GM12872 (cell line): ENCODE results near the gene INMT.

Experiments
- CTCF ChIP-seq: IDR thresholded peaks from 3 replicates; pipeline ENCODE4 v1.5.1; 2011; ENCODE audit warnings: low read depth, mild to moderate bottlenecking, low read length, moderate library complexity; ENCODE audit not compliant: insufficient read depth

INMT gene

GRCh38 chr7:30728591-30729100 is 23.3 kb upstream of the INMT start:
- no peak for TF ChIP-seq CTCF

DNA sequence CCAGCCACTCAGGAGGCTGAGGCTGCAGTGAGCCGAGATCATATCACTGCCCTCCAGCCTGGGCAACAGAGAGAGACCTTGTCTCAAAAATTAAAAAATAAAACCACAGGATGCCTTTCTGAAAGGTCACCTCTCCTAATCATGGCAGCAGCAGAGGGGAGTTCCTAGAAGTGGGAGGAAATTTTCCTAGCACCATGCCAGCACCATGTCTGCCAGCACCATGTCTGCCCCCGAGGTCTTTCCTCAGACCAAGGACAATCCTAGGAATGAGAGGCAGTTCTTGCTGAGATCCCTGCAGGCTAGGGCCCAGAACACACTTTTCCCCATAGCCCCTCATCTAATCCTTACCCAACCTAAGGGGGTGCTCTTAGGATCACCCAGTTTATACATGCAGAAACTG is 22.3 kb upstream of the INMT start:
- no peak for TF ChIP-seq CTCF

GRCh38 chr7:30730097-30730496 is 21.8 kb upstream of the INMT start:
- TF ChIP-seq CTCF, result no peak

- no peak for TF ChIP-seq CTCF
Observed at GRCh38 chr7:30730996-30731395, 20.9 kb upstream of the INMT start.

DNA sequence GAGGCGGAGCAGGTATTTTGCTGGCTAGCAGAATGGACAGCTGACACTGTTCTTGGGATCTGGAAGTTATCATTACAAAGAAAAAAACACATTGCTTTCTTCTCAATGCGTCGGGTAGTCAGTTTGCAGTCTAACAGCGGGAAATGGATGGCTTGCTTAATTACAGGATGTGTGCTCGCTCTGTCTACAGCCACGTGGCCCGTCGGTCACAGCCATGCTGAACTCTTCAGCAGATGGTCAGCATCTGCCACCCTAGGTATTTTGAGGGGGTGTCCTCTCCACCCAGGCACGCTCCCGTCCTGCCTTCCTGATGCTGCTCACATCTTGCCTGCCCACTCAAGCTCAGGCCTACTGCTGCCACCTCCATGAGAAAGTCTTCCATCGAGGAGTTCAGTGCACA is 20.4 kb upstream of the INMT start:
- TF ChIP-seq CTCF, result no peak

DNA sequence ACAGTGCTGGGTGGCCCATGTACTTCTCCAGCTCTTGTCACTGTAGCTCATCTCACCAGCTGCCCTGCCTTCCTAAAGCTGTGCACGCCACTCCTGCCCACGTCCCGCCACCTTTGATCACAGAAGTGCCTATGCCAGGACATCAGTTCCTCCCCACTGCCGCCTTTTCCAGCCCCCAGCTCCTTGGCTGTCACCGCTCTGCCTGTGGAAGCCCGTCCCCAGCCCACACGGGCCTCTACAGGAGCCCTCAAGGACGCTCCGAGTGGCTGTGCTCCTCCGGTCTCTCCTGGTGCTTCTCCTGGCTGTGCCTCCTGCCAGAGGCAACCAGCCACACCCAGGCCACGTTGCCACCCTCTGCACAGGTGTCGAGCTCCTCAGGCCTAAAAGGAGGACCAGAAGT is 19.3 kb upstream of the INMT start:
- TF ChIP-seq CTCF, result no peak

- TF ChIP-seq CTCF, result no peak
Observed at GRCh38 chr7:30733216-30733615, 18.7 kb upstream of the INMT start.

DNA sequence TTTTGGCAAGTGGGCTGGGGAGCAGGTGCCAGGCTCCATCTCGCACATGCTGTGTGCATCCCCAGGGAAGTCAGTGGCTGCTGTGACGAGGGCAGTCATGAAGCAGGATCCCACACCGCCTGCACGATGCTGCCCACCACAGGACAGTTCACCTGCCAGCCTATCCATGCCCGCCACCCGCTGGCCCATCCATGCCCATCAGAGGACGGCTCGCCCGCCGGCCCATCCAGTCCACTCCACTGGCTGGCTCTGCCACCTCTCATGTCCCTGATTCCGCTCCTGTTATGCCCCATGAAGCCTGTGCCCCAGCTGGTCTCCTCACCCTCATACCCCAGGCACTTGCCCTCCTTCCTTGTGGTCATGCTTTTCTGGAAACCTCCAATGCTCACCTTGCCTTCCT is 18.2 kb upstream of the INMT start:
- TF ChIP-seq CTCF, result no peak
